Suppressor macrophage treated with lipopolysaccharide for 1 hour (primary cell): Measurements from ENCODE around the gene EIPR1.
A peak's percentile ranks its signal among the peaks of the same experiment; 100 is the strongest.
"Not testable (repeated sequence)": the region's sequence is repeated elsewhere in the genome, so short reads cannot be mapped to it uniquely, and the experiment has no call there.

ENCODE experiments used
- DNase-seq, 3 donors: peaks; one replicate each; pipeline ENCODE4 v3.0.0-alpha.2; 2020 to 2022

Gene EIPR1

GRCh38 chr2:3188405-3188946 is 189.1 kb downstream of the EIPR1 start:
- DNase-seq, result no peak

- no peak for DNase-seq
Observed at GRCh38 chr2:3187467-3187866, 190.2 kb downstream of the EIPR1 start.

GRCh38 chr2:3186766-3187165 is 190.9 kb downstream of the EIPR1 start:
- DNase-seq, result no peak

GRCh38 chr2:3185910-3186309 is 191.7 kb downstream of the EIPR1 start:
- no peak for DNase-seq

GRCh38 chr2:3185256-3185655 is 192.4 kb downstream of the EIPR1 start:
- no peak for DNase-seq

GRCh38 chr2:3184167-3184566 is 193.5 kb downstream of the EIPR1 start:
- DNase-seq, result no peak

GRCh38 chr2:3183766-3184165 is 193.9 kb downstream of the EIPR1 start:
- DNase-seq, result no peak

- no peak for DNase-seq
Observed at GRCh38 chr2:3182848-3183247, 194.8 kb downstream of the EIPR1 start.

- no peak for DNase-seq
Observed at GRCh38 chr2:3181416-3182010, 196.1 kb downstream of the EIPR1 start.

GRCh38 chr2:3180909-3181221 is 196.8 kb downstream of the EIPR1 start:
- DNase-seq, result not testable (repeated sequence)

GRCh38 chr2:3180082-3180908 is 197.3 kb downstream of the EIPR1 start:
- no peak for DNase-seq

- no peak for DNase-seq
Observed at GRCh38 chr2:3179626-3180025, 198.0 kb downstream of the EIPR1 start.

GRCh38 chr2:3179208-3179607 is 198.4 kb downstream of the EIPR1 start:
- peak in 1 of 3 donors; percentile 7 for DNase-seq

- no peak for DNase-seq
Observed at GRCh38 chr2:3178578-3179031, 199.0 kb downstream of the EIPR1 start.

GRCh38 chr2:3177891-3178577 is 199.6 kb downstream of the EIPR1 start:
- no peak for DNase-seq

- no peak for DNase-seq
Observed at GRCh38 chr2:3176869-3177255, 200.8 kb downstream of the EIPR1 start.

GRCh38 chr2:3176071-3176868 is 201.3 kb downstream of the EIPR1 start:
- DNase-seq, result no peak

- no peak for DNase-seq
Observed at GRCh38 chr2:3175568-3175955, 202.1 kb downstream of the EIPR1 start.

- no peak for DNase-seq
Observed at GRCh38 chr2:3174626-3175567, 202.7 kb downstream of the EIPR1 start.

- no peak for DNase-seq
Observed at GRCh38 chr2:3173031-3173430, 204.6 kb downstream of the EIPR1 start.

GRCh38 chr2:3172265-3172935 is 205.2 kb downstream of the EIPR1 start:
- DNase-seq, result no peak
